Iris pigment epithelial cell (primary cell): ENCODE measurements around the gene IFNL2.
"Not testable (repeated sequence)": the region's sequence is repeated elsewhere in the genome, so short reads cannot be mapped to it uniquely, and the experiment has no call there.

Experiments
- DNase-seq: peaks from one replicate; pipeline ENCODE4 v3.0.0-alpha.2; 2011; ENCODE audit warnings: low read depth

The IFNL2 gene

GRCh38 chr19:39268085-39268484, at the start of gene IFNL2:
TSS of gene IFNL2 (plus strand) at chr19:39268396. CDS start at chr19:39268569, 173 bp downstream.
- DNase-seq: not testable (repeated sequence)

DNA sequence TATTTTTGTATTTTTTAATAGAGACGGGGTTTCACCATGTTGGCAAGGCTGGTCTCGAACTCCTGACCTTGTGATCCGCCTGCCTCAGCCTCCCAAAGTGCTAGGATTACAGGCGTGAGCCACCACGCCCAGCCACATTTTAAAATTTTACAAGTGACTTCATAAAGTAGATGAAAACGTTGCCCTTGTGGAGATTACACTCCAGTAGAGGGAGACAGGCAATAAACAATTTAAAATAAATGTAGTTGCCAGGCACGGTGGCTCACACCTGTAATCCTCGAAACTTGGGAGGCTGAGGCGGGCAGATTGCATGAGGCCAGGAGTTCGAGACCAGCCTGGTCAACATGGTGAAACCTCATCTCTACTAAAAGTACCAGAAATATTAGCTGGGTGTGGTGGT, 49.1 kb upstream of the IFNL2 start:
- DNase-seq: not testable (repeated sequence)

GRCh38 chr19:39223703-39224279, 44.4 kb upstream of the IFNL2 start:
- peak; percentile 57 for DNase-seq

- DNase-seq: no peak
These were observed 43.3 kb upstream of the IFNL2 start for GRCh38 chr19:39224910-39225309.

- DNase-seq: no peak
These were observed 38.0 kb upstream of the IFNL2 start for GRCh38 chr19:39230096-39230764.

- DNase-seq: no peak
These were observed 35.5 kb upstream of the IFNL2 start for GRCh38 chr19:39232708-39233107.

GRCh38 chr19:39236527-39236926, 31.7 kb upstream of the IFNL2 start:
- no peak for DNase-seq

DNA sequence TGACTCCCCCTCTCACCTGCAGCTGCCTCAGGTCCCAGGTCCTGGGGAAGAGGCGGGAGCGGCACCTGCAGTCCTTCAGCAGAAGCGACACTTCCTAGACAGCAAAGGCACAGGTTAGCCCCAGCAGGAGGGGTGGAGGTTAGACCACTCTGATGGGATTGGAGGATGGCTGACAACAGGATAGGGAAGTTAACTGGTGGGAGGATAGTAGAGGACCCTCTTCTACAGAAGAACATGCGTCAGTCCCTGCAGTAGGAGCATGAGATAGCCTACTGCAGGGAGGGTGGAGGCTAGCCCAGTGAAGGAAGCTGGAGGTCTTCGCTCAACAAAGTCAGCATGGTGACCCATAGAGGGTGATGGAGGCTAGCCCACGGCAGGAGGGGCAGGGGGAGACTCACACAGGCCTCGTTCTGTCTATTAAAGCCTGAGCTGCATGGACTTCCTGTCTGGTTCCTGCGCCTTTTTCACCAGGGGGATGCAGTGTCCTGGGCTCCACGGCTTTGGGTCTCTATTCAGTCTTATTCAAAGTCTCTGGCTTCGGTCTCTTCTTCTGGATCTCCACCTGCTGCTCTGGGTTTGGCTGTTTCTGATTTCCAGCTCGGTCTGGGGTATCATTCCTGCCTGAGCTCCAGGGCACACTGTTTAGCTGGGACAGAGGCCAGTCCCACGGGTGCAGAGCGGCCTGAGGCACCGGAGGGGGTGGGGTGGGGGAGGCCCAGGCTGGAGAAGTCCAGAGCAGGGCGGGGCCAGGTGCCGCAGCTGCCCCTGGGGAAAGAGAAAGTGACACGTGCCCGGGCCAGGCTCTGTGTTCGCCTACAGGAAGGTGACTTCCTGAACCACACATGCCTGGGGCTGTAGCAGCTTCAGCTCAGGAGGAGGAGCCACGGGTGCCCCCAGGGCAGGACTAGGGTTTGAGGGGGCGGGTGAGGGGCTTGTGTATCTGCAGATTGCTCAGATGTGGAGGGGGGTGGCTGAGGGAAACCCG, 30.7 kb upstream of the IFNL2 start:
- DNase-seq: no peak

GRCh38 chr19:39238209-39238608, 30.0 kb upstream of the IFNL2 start:
- no peak for DNase-seq

DNA sequence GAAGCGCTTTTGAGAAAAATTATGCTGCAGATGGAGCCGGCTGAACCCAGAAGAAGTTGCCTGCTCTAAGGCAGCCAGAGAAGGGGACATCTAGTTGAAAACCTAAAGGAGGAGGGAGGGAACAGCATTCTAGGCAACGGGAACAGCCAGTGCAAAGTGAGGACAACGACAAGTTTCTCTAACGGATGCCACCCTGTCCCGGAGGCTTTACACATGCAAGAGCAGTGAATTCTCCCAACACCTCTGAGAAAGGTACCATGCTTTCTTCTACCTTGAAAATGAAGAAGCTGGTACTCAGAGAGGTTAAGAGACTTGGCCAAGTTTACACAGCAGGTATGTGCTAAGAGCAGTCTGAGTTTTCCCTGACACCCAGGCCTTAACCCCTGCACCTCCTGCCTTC, 29.3 kb upstream of the IFNL2 start:
- no peak for DNase-seq

GRCh38 chr19:39240421-39240820, 27.8 kb upstream of the IFNL2 start:
- DNase-seq: no peak

DNA sequence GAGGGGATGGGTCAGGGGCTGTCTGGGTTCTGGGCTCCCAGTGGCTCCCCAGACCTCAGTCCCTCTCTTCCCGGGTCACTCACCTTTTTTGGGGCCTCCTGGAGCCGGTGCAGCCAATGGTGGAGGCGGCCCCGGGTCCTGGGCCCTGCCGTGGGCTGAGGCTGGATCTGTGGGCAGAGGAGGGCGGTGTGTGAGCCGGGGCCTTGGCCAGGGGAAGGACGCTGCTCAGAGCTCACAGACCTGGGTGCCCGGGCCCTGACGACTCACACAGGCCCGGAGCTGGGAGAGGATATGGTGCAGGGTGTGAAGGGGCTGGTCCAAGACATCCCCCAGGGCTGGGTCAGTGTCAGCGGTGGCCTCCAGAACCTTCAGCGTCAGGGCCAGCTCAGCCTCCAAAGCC, 24.5 kb upstream of the IFNL2 start:
- DNase-seq: not testable (repeated sequence)

DNA sequence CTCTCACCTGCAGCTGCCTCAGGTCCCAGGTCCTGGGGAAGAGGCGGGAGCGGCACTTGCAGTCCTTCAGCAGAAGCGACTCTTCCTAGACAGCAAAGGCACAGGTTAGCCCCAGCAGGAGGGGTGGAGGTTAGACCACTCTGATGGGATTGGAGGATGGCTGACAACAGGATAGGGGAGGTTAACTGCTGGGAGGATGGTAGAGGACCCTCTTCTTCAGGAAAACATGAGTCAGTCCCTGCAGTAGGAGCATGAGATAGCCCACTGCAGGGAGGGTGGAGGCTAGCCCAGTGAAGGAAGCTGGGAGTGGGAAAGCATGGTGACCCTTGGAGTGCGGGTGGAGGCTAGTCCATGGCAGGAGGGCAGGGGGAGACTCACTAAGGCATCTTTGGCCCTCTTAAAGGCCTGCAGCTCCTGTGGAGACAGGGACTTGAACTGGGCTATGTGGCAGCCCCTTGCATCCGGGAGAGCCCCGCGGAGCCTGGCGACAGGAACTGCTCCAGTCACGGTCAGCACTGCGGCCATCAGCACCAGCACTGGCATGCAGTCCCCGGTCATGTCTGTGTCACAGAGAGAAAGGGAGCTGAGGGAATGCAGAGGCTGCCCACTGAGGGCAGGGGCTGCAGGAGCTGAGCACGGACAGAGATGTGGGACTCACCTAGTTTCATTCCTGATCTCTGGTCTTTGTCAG, 23.6 kb upstream of the IFNL2 start, which contains the start of gene IFNL3:
Gene IFNL3, minus strand, starts transcription at position 597 of the 691 bp plus-strand sequence. Its CDS starts 39 bp downstream, at position 558.
- not testable (repeated sequence) for DNase-seq

GRCh38 chr19:39245166-39245565, 23.0 kb upstream of the IFNL2 start:
- DNase-seq: not testable (repeated sequence)

GRCh38 chr19:39246951-39247669, 21.1 kb upstream of the IFNL2 start:
- peak; percentile 32 for DNase-seq

DNA sequence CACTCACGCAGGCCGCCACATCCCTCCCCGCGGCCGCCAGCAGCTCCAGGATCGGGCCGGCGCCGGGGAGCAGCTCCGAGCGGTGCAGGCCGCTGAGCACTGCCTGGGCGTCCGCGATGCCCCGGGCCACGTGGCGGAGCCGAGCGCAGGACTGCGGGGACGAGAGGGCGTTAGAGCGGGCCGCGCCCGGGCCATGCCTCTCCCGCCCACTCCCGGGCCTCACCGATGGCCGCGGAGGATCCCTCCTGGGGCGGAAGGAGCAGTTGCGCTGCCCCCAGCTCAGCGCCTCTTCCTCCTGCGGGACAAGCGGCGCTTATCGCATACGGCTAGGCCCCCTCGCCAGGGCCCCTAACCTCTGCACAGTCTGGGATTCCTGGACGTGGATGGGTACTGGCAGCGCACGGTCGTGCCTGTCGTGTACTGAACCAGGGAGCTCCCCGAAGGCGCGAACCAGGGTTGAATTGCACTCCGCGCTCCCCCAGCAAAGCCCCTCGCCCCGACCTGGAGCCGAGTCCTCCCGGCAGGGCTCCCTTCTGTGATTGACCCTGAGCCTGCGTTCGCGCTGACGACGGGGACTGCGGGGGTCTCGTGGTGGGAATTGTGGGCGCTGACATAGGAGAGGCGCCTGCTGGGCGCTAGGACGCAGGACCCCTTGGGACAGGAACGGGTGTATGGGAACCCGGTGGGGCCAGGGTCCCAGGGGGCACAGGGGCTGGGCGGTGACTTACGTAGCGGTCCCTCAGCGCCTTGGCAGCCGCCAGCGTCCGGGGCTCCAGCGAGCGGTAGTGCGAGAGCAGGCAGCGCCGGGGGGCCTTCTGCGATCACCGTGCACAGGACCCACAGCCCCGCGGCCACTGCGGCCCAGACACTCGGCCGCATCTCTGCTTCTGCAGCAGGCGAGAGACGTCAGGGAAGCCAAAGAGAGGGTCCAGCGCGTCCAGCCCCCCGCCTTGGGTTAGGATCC, 20.2 kb upstream of the IFNL2 start:
- DNase-seq: no peak

- DNase-seq: no peak
These were observed 19.4 kb upstream of the IFNL2 start, which contains the start of gene IFNL4 for GRCh38 chr19:39248806-39249205. TSS of gene IFNL4 (minus strand) at chr19:39248856.

- DNase-seq: no peak
These were observed 17.1 kb upstream of the IFNL2 start for GRCh38 chr19:39251081-39251480.

DNA sequence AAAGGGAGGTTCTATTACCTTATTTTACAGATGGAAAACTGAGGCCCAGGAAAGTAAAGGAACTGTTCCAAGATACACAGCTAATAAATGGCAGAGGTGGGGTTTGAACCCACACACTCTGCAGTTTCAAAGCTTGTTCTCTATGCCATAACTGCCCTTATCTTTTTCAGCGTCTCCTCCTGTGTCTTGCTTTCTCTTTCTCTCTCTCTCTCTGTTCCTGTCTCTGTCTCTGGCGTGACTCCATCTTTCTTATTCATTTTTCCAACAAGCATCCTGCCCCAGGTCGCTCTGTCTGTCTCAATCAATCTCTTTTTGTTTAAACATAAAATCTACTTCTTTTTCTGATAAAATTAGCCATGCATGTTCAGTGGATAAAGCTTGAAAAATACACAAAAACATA, 16.4 kb upstream of the IFNL2 start:
- DNase-seq: no peak

- no peak for DNase-seq
These were observed 15.7 kb upstream of the IFNL2 start for GRCh38 chr19:39252458-39252857.
